GM19395 (cell line): Measurements from ENCODE around the gene NHS.

Experiments
- ATAC-seq: cut with Tn5 transposase; IDR thresholded peaks from one replicate; pipeline ENCODE4 v1.9.1; 2021; ENCODE audit warnings: mild to moderate bottlenecking, moderate library complexity; ENCODE audit not compliant: unreplicated experiment

Gene NHS

GRCh38 chrX:17374619-17375366 is at the start of gene NHS:
Gene NHS, plus strand, starts transcription at chrX:17375200. Its CDS starts 558 bp downstream, at chrX:17375758.
- no peak for ATAC-seq

GRCh38 chrX:17328837-17329236 is 46.2 kb upstream of the NHS start:
- no peak for ATAC-seq

GRCh38 chrX:17336377-17336776 is 38.6 kb upstream of the NHS start:
- ATAC-seq, result no peak

- ATAC-seq, result no peak
Measured at GRCh38 chrX:17355976-17356375, 19.0 kb upstream of the NHS start.

- ATAC-seq, result no peak
Measured at GRCh38 chrX:17359500-17359899, 15.5 kb upstream of the NHS start.

GRCh38 chrX:17361620-17362019 is 13.4 kb upstream of the NHS start:
- no peak for ATAC-seq

- no peak for ATAC-seq
Measured at GRCh38 chrX:17368002-17368401, 7.0 kb upstream of the NHS start.

- ATAC-seq, result no peak
Measured at GRCh38 chrX:17369309-17369708, 5.7 kb upstream of the NHS start.

- ATAC-seq, result no peak
Measured at GRCh38 chrX:17370191-17370590, 4.8 kb upstream of the NHS start.

GRCh38 chrX:17372052-17372451 is 2.9 kb upstream of the NHS start:
- no peak for ATAC-seq

- ATAC-seq, result no peak
Measured at GRCh38 chrX:17373337-17373736, 1.7 kb upstream of the NHS start.

GRCh38 chrX:17375367-17375636 is 302 bp downstream of the NHS start:
- ATAC-seq, result no peak

GRCh38 chrX:17375637-17376430 is 834 bp downstream of the NHS start:
- ATAC-seq, result no peak

GRCh38 chrX:17376431-17377077 is 1.6 kb downstream of the NHS start:
- ATAC-seq, result no peak

- no peak for ATAC-seq
Measured at GRCh38 chrX:17377091-17377717, 2.2 kb downstream of the NHS start.

GRCh38 chrX:17377795-17378194 is 2.8 kb downstream of the NHS start:
- ATAC-seq, result no peak

GRCh38 chrX:17380221-17380620 is 5.2 kb downstream of the NHS start:
- ATAC-seq, result no peak

GRCh38 chrX:17390419-17390850 is 15.4 kb downstream of the NHS start:
- ATAC-seq, result no peak

GRCh38 chrX:17395154-17395553 is 20.2 kb downstream of the NHS start:
- ATAC-seq, result no peak

GRCh38 chrX:17397074-17397473 is 22.1 kb downstream of the NHS start:
- no peak for ATAC-seq

- ATAC-seq, result no peak
Measured at GRCh38 chrX:17403189-17403691, 28.2 kb downstream of the NHS start.
